PFSK-1 (cell line): ENCODE measurements around the gene BRINP1.

Experiments used
- FOXP2 ChIP-seq: optimal IDR thresholded peaks from 2 replicates; pipeline ENCODE3; 2011; ENCODE audit warnings: borderline replicate concordance, control low read depth, inconsistent platforms; ENCODE audit not compliant: insufficient read depth; ENCODE audit errors: extremely low read length, extremely low read depth
- POLR2AphosphoS5 ChIP-seq: IDR thresholded peaks from 2 replicates; pipeline ENCODE4 v1.6.1; 2012; ENCODE audit warnings: low read depth, mild to moderate bottlenecking, control low read depth, low read length, moderate library complexity
- TAF1 ChIP-seq: IDR thresholded peaks from 2 replicates; pipeline ENCODE4 v1.6.1; 2012; ENCODE audit warnings: low read length, control low read depth, borderline replicate concordance; ENCODE audit not compliant: insufficient read depth
- TF ChIP-seq, protein P1 (sequence below), 2 experiments: IDR thresholded peaks; 2 replicates each; pipeline versions ENCODE4 v1.6.1 to v1.8.0; 2011 to 2012; ENCODE audit warnings: low read depth in 2 of 2, low read length in 2 of 2, control low read depth in 1 of 2, inconsistent platforms in 1 of 2, mild to moderate bottlenecking in 1 of 2, moderate library complexity in 1 of 2; ENCODE audit not compliant: insufficient read depth in 1 of 2

- TF ChIP-seq, protein P1, sequence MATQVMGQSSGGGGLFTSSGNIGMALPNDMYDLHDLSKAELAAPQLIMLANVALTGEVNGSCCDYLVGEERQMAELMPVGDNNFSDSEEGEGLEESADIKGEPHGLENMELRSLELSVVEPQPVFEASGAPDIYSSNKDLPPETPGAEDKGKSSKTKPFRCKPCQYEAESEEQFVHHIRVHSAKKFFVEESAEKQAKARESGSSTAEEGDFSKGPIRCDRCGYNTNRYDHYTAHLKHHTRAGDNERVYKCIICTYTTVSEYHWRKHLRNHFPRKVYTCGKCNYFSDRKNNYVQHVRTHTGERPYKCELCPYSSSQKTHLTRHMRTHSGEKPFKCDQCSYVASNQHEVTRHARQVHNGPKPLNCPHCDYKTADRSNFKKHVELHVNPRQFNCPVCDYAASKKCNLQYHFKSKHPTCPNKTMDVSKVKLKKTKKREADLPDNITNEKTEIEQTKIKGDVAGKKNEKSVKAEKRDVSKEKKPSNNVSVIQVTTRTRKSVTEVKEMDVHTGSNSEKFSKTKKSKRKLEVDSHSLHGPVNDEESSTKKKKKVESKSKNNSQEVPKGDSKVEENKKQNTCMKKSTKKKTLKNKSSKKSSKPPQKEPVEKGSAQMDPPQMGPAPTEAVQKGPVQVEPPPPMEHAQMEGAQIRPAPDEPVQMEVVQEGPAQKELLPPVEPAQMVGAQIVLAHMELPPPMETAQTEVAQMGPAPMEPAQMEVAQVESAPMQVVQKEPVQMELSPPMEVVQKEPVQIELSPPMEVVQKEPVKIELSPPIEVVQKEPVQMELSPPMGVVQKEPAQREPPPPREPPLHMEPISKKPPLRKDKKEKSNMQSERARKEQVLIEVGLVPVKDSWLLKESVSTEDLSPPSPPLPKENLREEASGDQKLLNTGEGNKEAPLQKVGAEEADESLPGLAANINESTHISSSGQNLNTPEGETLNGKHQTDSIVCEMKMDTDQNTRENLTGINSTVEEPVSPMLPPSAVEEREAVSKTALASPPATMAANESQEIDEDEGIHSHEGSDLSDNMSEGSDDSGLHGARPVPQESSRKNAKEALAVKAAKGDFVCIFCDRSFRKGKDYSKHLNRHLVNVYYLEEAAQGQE (IDR thresholded peaks at IDR 0.05; ENCODE audit: insufficient read depth in 1 of 2, low read depth in 2 of 2, low read length in 2 of 2), result no peak
- TF ChIP-seq FOXP2 (no peak), POLR2AphosphoS5 (no peak), TAF1 (no peak)
These were observed 31.7 kb downstream of the BRINP1 start for GRCh38 chr9:119337573-119337972.
